OCI-LY7 (cell line): Measurements from ENCODE around the gene AHCTF1. TPM values are rescaled to one million over a fixed set of nuclear protein-coding genes. Genes with fewer than 3 reads are reported as not detected.

Source experiments
- BruUV-seq: library from RNA; stranded (reverse); fragments of 400-500 nt; replicated peaks from 2 replicates; lab custom pipeline; 2021; lab: Mats Ljungman, UMichigan
- CTCF ChIA-PET: fragments of 300-600 bp; sonication (Branson Sonifier 250); formaldehyde crosslinking; loops from one replicate; lab custom pipeline; 2022; ENCODE audit warnings: antibody characterized with exemption; ENCODE audit not compliant: unreplicated experiment; lab: Charles Lee
- POLR2A ChIA-PET: fragments of 300-600 bp; sonication (Branson Sonifier 250); formaldehyde crosslinking; loops from one replicate; lab custom pipeline; 2022; ENCODE audit warnings: antibody characterized with exemption; lab: Charles Lee
- DNase-seq: peaks from one replicate; pipeline ENCODE4 v3.0.0-alpha.2; 2015; ENCODE audit warnings: low spot score
- H2AFZ ChIP-seq: fragments of 200-600 bp; sonication (generic), shearing (Covaris generic); 2 replicates; pipeline ENCODE4 v1.6.1; 2014; ENCODE audit warnings: mild to moderate bottlenecking, antibody characterized with exemption, low read length, moderate library complexity
- H3K27ac ChIP-seq: fragments of 200-600 bp; sonication (generic); 2 replicates; pipeline ENCODE4 v1.5.1; 2014; ENCODE audit warnings: mixed run types, low read depth, mild to moderate bottlenecking, moderate library complexity, low read length, inconsistent platforms; ENCODE audit not compliant: poor library complexity, severe bottlenecking
- H3K36me3 ChIP-seq: fragments of 200-600 bp; sonication (generic); 2 replicates; pipeline ENCODE4 v1.6.1; 2014; ENCODE audit warnings: mild to moderate bottlenecking, antibody characterized with exemption, low read length, moderate library complexity, mixed read lengths; ENCODE audit not compliant: insufficient read depth
- H3K4me1 ChIP-seq: fragments of 200-600 bp; sonication (generic); 2 replicates; pipeline ENCODE4 v1.5.1; 2014; ENCODE audit warnings: mild to moderate bottlenecking, low read length; ENCODE audit not compliant: insufficient read depth, poor library complexity, severe bottlenecking
- H3K4me2 ChIP-seq: fragments of 200-600 bp; sonication (generic); 2 replicates; pipeline ENCODE4 v1.6.1; 2014; ENCODE audit warnings: mild to moderate bottlenecking, low read length
- H3K4me3 ChIP-seq: fragments of 200-600 bp; sonication (generic); 2 replicates; pipeline ENCODE4 v1.5.1; 2014; ENCODE audit warnings: mild to moderate bottlenecking, low read depth, low read length; ENCODE audit not compliant: poor library complexity, severe bottlenecking
- H3K79me2 ChIP-seq: fragments of 200-600 bp; sonication (generic); 2 replicates; pipeline ENCODE4 v1.6.1; 2016; ENCODE audit warnings: low read depth, mild to moderate bottlenecking, low read length, moderate library complexity, mixed read lengths; ENCODE audit not compliant: insufficient read depth
- H3K9me2 ChIP-seq: fragments of 200-600 bp; sonication (generic); 2 replicates; pipeline ENCODE4 v1.6.1; 2016; ENCODE audit warnings: mild to moderate bottlenecking, low read length, mixed read lengths; ENCODE audit not compliant: insufficient read depth
- H3K9me3 ChIP-seq: fragments of 200-600 bp; sonication (generic); 2 replicates; pipeline ENCODE4 v1.6.1; 2014; ENCODE audit warnings: mild to moderate bottlenecking, mixed run types, low read length, mixed read lengths
- H4K20me1 ChIP-seq: fragments of 200-600 bp; sonication (generic); 2 replicates; pipeline ENCODE4 v1.6.1; 2014; ENCODE audit warnings: mild to moderate bottlenecking, antibody characterized with exemption, low read length, moderate library complexity, mixed read lengths; ENCODE audit not compliant: insufficient read depth
- EZH2phosphoT487 ChIP-seq: fragments of 200-600 bp; sonication (generic); IDR thresholded peaks from 2 replicates; pipeline ENCODE4 v1.6.1; 2018; ENCODE audit warnings: low read depth, borderline replicate concordance, mild to moderate bottlenecking, mixed run types, antibody characterized with exemption, low read length, moderate library complexity, mixed read lengths
- intact Hi-C: fragments of 100-400 bp; cut with micrococcal nuclease; formaldehyde crosslinking; loops from one replicate; pipeline ENCODE4 v1.10.0; 2022; ENCODE audit not compliant: unreplicated experiment
- total RNA-seq, 2 experiments: library from RNA; depleted of rRNA in 1 of 2; stranded (reverse); fragments of >200 nt in 1 of 2; shearing (Covaris generic) in 1 of 2; gene quantifications; 2 replicates each; pipeline ENCODE4 v1.2.3, GENCODE V29; 2014 to 2022
- TF ChIP-seq, protein P1 (sequence below): fragments of 200-600 bp; sonication (generic); conservative IDR thresholded peaks from 2 replicates; pipeline ENCODE4 v1.5.1; 2014; ENCODE audit warnings: mild to moderate bottlenecking, antibody characterized with exemption, low read length, moderate library complexity, mixed read lengths

The AHCTF1 gene
- total RNA-seq, 2 experiments from 2014 or later: 38.5 to 57.7 TPM

- DNase-seq: no peak
- Histone ChIP-seq H3K36me3 (no peaks in the 10 kb centered on the region), H3K4me2 (no peak overlapping the region), H3K27ac (no peak overlapping the region), H3K4me1 (no peaks in the 10 kb centered on the region), H3K4me3 (no peak overlapping the region), H2AFZ (no peak overlapping the region), H3K9me2 (no peaks in the 10 kb centered on the region), H4K20me1 (no peaks in the 10 kb centered on the region; the same call in 1 of the 2 replicates), H3K79me2 (no peaks in the 10 kb centered on the region), H3K9me3 (peaks cover 8% of the 10 kb centered on the region)
- POLR2A ChIA-PET: no interaction called here
- CTCF ChIA-PET: no interaction called here
- intact Hi-C loops: no loop called here
- TF ChIP-seq, protein P1, sequence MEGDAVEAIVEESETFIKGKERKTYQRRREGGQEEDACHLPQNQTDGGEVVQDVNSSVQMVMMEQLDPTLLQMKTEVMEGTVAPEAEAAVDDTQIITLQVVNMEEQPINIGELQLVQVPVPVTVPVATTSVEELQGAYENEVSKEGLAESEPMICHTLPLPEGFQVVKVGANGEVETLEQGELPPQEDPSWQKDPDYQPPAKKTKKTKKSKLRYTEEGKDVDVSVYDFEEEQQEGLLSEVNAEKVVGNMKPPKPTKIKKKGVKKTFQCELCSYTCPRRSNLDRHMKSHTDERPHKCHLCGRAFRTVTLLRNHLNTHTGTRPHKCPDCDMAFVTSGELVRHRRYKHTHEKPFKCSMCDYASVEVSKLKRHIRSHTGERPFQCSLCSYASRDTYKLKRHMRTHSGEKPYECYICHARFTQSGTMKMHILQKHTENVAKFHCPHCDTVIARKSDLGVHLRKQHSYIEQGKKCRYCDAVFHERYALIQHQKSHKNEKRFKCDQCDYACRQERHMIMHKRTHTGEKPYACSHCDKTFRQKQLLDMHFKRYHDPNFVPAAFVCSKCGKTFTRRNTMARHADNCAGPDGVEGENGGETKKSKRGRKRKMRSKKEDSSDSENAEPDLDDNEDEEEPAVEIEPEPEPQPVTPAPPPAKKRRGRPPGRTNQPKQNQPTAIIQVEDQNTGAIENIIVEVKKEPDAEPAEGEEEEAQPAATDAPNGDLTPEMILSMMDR: no peak
- no peak for TF ChIP-seq EZH2phosphoT487
- BruUV-seq: no TSS peak
These were observed 100.2 kb downstream of the AHCTF1 start for GRCh38 chr1:246831543-246831942.

DNA sequence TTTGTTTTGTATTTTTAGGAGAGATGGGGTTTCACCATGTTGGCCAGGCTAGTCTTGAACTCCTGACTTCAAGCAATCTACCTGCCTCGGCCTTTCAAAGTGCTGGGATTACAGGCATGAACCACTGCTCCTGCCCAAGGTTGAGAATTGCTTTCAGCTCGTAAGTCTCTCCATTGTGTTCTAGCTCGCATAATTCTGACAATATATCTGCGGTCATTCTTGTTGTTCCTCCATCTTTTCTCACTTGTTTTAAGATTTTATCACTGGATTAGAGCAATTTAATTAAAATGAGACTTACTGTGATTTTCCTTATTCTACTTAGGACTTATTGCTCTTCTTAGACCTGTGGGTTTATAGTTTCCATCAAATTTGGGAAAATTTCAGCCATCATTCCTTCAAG is 102.9 kb downstream of the AHCTF1 start:
- Histone ChIP-seq H3K27ac (no peak overlapping the region), H3K4me1 (no peaks in the 10 kb centered on the region), H3K9me2 (no peaks in the 10 kb centered on the region), H3K4me2 (no peak overlapping the region), H4K20me1 (no peaks in the 10 kb centered on the region), H3K9me3 (peaks cover 8% of the 10 kb centered on the region), H3K36me3 (no peaks in the 10 kb centered on the region), H3K79me2 (no peaks in the 10 kb centered on the region), H3K4me3 (no peak overlapping the region), H2AFZ (no peak overlapping the region)
- ChIA-PET POLR2A (no interaction called here), CTCF (no interaction called here)
- TF ChIP-seq, protein P1: no peak
- DNase-seq: no peak
- no TSS peak for BruUV-seq
- intact Hi-C loops: loop anchor here (10.0 kb wide), 1 partner anchor 134 kb away; no protein-coding TSS in a partner anchor

DNA sequence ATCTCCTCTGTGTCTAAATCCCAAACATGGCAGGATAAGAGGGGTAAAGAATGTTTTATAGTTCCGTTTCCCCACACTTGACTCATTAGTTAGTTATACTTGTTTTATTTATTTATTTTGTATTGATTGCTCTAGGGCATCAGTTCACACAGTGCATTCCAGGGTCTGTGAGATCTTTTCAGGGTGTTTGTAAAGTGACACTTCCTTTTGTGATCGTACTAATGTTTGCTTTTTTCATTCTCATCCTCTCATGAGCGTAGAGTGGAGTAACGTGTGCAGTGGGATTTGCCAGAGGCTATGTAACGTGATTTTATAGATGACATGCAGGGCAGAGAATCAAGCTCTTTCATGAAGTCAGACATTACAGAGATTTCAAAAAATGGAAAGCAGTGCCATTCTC is 104.4 kb downstream of the AHCTF1 start:
- Histone ChIP-seq H3K4me3 (no peak overlapping the region), H3K27ac (no peak overlapping the region), H2AFZ (no peak overlapping the region), H3K36me3 (no peaks in the 10 kb centered on the region), H3K4me2 (no peak overlapping the region), H4K20me1 (no peaks in the 10 kb centered on the region), H3K9me3 (peaks cover 8% of the 10 kb centered on the region), H3K9me2 (no peaks in the 10 kb centered on the region), H3K4me1 (no peaks in the 10 kb centered on the region), H3K79me2 (no peaks in the 10 kb centered on the region)
- BruUV-seq: no TSS peak
- CTCF ChIA-PET: no interaction called here
- POLR2A ChIA-PET: no interaction called here
- DNase-seq: no peak
- intact Hi-C loops: loop anchor here (10.0 kb wide), 1 partner anchor 133 kb away; no protein-coding TSS in a partner anchor
- TF ChIP-seq EZH2phosphoT487: no peak
- TF ChIP-seq, protein P1: no peak
